HEK293T (cell line): Measurements from ENCODE around the gene RAE1.

ENCODE experiments used
- CTCF ChIA-PET: fragments of 350-600 bp; formaldehyde crosslinking; extraction: SDS; loops from one replicate; lab custom pipeline; 2021; ENCODE audit warnings: antibody characterized with exemption, inconsistent platforms; lab: Yijun Ruan, JAX
- POLR2A ChIA-PET: fragments of 350-600 bp; formaldehyde crosslinking; extraction: SDS; loops from one replicate; lab custom pipeline; 2020; ENCODE audit warnings: antibody characterized with exemption, inconsistent platforms; lab: Yijun Ruan, JAX
- DNase-seq: peaks from one replicate; pipeline ENCODE4 v3.0.0; 2012; ENCODE audit warnings: mixed read lengths; ENCODE audit errors: extremely low spot score
- ARNT ChIP-seq: fragments of 450-650 bp; IDR thresholded peaks from 2 replicates; pipeline ENCODE4 v1.6.1; 2017; ENCODE audit warnings: mild to moderate bottlenecking
- BHLHE40 ChIP-seq: fragments of 450-650 bp; IDR thresholded peaks from 2 replicates; pipeline ENCODE4 v1.6.1; 2016; ENCODE audit warnings: mild to moderate bottlenecking, moderate library complexity, borderline replicate concordance
- CTBP1 ChIP-seq: fragments of 450-650 bp; IDR thresholded peaks from 2 replicates; pipeline ENCODE4 v1.6.1; 2016; ENCODE audit warnings: borderline replicate concordance
- FOXK2 ChIP-seq: fragments of 450-650 bp; IDR thresholded peaks from 2 replicates; pipeline ENCODE4 v1.6.1; 2016; ENCODE audit warnings: mild to moderate bottlenecking
- HDGF ChIP-seq: fragments of 450-650 bp; IDR thresholded peaks from 2 replicates; pipeline ENCODE4 v1.6.1; 2017; ENCODE audit warnings: antibody characterized with exemption, borderline replicate concordance
- L3MBTL2 ChIP-seq: fragments of 450-650 bp; conservative IDR thresholded peaks from 2 replicates; pipeline ENCODE4 v1.6.1; 2016; ENCODE audit warnings: mild to moderate bottlenecking
- LEF1 ChIP-seq: fragments of 450-650 bp; IDR thresholded peaks from 2 replicates; pipeline ENCODE4 v1.6.1; 2017; ENCODE audit warnings: mild to moderate bottlenecking, borderline replicate concordance
- NFRKB ChIP-seq: fragments of 450-650 bp; IDR thresholded peaks from 2 replicates; pipeline ENCODE4 v1.6.1; 2016; ENCODE audit warnings: mild to moderate bottlenecking, moderate library complexity
- SUZ12 ChIP-seq: fragments of 450-650 bp; IDR thresholded peaks from 2 replicates; pipeline ENCODE4 v1.6.1; 2016; ENCODE audit warnings: mild to moderate bottlenecking
- TARDBP ChIP-seq: fragments of 450-650 bp; IDR thresholded peaks from 2 replicates; pipeline ENCODE4 v1.6.1; 2016
- ZNF384 ChIP-seq: fragments of 450-650 bp; IDR thresholded peaks from 2 replicates; pipeline ENCODE4 v1.6.1; 2016

Gene RAE1

DNA sequence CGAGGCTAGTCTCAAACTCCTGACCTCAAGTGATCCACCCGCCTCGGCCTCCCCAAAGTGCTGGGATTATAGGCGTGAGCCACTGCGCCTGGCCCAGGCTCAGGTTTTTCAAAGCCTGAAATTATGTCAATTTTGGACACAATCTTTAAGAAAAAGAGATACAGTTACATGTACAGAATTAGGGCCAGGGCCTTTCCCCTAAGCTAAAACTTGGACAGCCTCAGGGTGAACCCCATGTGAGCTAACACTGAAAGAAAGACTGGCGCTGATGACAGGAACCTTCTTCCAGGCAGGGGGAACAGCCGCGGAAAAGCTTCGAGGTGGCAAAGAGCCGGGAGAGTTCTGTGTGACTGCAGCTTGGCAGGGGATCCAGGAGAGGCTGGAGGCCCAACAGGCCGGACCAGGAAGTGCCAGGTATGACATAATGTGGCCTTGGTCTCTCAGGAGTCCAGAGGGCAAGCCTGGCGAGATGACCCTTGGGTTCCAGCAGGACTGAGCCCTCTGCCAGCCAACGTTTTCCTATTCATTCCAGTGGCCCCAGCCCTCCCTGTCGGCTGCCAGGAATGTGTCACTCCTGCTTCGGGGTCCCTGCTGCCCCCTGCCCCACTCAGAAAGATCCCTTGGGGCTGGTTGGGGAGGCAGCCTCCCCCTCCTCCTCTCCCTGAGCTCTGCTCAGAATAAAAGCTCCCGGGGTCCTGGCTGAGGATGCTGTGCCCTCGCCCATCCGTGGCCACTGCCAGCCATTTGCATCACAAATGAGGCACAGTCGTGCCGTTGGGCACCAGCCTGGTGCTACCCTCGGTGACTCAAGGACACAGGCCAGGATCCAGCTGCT lies 77.5 kb downstream of the RAE1 start:
- no peak for TF ChIP-seq TARDBP
- TF ChIP-seq FOXK2: no peak
- no peak for TF ChIP-seq ZNF384
- TF ChIP-seq NFRKB: no peak
- TF ChIP-seq HDGF: no peak
- no peak for TF ChIP-seq LEF1
- no peak for TF ChIP-seq SUZ12
- no peak for TF ChIP-seq BHLHE40
- no peak for TF ChIP-seq CTBP1
- no peak for TF ChIP-seq L3MBTL2
- TF ChIP-seq ARNT: no peak
- POLR2A ChIA-PET: no interaction called here
- no peak for DNase-seq
- CTCF ChIA-PET: no interaction called here
